GM21528 (cell line): ENCODE results near the gene PKHD1.
"Not testable (repeated sequence)": the region's sequence is repeated elsewhere in the genome, so short reads cannot be mapped to it uniquely, and the experiment has no call there.

Experiments used
- ATAC-seq: cut with Tn5 transposase; IDR thresholded peaks from one replicate; pipeline ENCODE4 v1.9.1; 2021; ENCODE audit warnings: mild to moderate bottlenecking, moderate library complexity; ENCODE audit not compliant: unreplicated experiment, low FRiP score

Gene PKHD1

DNA sequence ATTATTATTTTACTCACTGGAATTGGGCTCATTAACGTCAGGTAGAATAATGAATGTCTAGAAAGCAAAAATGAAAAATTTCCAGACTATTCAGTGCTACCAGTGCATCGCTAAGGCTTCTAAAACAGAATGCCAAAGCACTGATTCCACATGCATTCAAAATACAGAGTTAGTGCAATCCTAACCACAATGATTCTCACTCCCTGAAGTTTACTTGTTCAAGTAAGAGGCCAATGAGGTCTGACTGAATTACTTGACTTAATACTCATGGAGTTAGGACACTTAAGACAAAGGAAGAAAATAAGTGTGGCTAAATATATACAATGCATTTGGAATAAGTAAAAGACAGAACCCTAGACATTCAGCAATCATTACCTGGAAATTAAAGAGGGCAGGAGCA lies 220.5 kb downstream of the PKHD1 start:
- ATAC-seq = no peak

GRCh38 chr6:51865996-51866395 lies 221.4 kb downstream of the PKHD1 start:
- ATAC-seq = no peak

DNA sequence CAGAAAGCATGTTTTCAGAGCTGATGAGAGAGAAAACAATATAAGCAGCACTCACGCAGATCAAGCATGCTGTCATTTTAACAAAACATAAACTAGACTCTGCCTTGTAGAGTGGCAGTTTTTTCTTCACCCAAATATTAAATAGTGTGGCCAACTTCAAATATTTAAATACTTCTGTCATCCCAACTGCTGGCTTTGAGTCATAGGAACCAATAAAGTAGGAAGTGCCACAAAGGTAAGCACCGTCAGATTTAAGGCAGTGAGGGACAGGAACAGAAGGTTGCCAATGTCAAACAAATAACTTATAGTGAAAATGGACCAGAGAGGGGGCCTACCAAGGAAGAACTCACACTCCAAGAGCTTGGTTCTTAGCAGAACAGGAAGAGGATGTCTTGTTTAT lies 222.2 kb downstream of the PKHD1 start:
- no peak for ATAC-seq

DNA sequence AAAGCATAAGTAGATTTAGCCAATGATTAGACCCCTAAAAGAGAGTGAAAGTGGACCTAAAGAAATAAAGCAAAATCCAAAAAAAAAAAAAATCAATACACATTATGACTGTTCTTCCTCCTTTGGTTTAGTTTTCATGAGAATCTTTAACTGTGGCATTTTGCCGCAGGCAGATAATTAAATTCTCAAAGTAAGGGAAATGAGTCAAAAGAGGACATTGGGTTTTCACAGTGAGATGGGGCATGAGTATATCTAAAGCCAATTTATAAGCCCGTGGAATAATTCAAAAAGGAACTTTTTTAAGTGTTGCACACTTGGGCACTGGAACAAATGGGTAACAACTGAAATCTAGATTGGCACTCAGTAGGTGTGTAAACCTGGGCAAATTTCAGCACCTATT lies 230.3 kb downstream of the PKHD1 start:
- no peak for ATAC-seq

GRCh38 chr6:51856508-51856907 lies 230.9 kb downstream of the PKHD1 start:
- ATAC-seq = no peak

GRCh38 chr6:51855310-51856082 lies 231.9 kb downstream of the PKHD1 start:
- ATAC-seq = no peak

- no peak for ATAC-seq
Observed at GRCh38 chr6:51854876-51855275, 232.5 kb downstream of the PKHD1 start.

- no peak for ATAC-seq
Observed at GRCh38 chr6:51854347-51854746, 233.1 kb downstream of the PKHD1 start.

GRCh38 chr6:51853109-51853508 lies 234.3 kb downstream of the PKHD1 start:
- not testable (repeated sequence) for ATAC-seq

DNA sequence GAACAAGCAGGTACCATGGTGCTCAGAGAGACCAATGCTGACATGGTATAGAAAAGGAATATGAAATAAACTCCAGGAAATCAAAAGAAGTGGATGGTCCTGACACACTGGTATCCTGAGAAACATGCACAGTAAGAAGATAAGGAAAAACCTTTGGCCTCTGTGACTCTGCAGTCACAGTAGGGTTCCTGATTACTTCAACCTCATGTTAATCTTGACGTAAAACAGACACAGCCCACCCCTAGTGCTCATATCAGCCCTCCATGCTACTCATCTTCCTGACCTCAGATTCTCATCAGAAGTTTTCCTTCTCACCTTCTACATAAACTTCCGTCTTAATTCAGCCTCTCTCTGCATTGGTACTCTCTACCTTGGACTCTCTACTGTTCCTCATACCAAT lies 240.9 kb downstream of the PKHD1 start:
- ATAC-seq = no peak

GRCh38 chr6:51844336-51844735 lies 243.1 kb downstream of the PKHD1 start:
- ATAC-seq = no peak

- no peak for ATAC-seq
Observed at GRCh38 chr6:51843456-51844056, 243.9 kb downstream of the PKHD1 start.

GRCh38 chr6:51842804-51843378 lies 244.5 kb downstream of the PKHD1 start:
- no peak for ATAC-seq

DNA sequence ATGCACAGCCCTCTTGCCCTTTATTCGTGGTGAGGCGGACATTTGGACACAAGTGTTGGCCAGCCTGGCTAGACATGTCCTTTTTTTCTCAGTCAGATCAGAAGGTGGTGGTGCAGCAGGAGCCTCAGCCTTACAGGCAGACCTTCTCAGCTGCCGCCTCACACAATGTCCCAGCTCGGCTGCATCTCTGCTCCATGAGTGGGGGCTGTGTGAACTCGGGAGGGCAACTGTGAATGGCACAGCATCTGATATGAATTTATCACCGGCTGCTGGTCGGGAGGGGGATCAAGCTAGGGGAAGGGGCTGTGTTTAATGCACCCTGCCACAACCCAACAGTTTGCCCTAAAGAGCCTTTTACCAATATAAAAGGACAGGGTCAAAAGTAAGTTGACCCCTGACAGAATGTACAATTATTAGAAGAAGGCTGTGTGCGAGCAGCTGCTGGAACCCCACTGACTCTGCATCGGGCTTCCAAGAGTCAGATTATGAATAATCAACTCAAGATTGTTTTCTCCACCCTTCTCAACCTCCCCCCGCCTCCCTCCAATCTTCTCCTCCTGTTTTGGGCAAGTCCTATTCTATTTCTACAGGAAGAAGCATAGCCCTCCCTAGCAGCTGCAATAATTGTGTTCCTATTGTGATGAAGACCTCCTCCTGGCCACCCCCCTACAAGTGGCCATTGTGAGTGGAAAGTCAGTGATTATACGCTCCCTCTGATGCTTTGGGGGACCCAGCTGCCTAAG lies 245.2 kb downstream of the PKHD1 start:
- ATAC-seq = no peak

DNA sequence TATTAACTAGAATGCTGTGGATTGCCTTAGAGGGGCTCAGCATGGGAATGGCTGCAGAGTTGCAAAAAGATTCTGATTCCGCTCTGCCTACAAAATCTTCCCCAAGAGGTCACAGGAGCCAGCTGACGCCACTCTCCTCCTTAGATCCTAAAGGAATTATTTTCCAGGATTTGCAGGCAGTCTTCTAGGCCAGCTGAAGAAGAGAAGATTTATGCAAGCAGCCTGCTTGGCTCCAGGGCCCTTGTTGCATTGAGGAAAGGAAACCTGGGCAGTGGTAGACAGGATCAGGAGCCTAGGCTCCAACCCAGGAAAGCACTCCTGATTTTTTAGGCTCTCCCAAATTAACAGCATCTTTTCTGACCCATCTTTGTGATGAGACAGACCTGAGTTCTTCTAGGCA lies 245.8 kb downstream of the PKHD1 start:
- no peak for ATAC-seq

GRCh38 chr6:51839726-51840374 lies 247.6 kb downstream of the PKHD1 start:
- ATAC-seq = no peak

GRCh38 chr6:51830666-51831065 lies 256.7 kb downstream of the PKHD1 start:
- ATAC-seq = no peak

DNA sequence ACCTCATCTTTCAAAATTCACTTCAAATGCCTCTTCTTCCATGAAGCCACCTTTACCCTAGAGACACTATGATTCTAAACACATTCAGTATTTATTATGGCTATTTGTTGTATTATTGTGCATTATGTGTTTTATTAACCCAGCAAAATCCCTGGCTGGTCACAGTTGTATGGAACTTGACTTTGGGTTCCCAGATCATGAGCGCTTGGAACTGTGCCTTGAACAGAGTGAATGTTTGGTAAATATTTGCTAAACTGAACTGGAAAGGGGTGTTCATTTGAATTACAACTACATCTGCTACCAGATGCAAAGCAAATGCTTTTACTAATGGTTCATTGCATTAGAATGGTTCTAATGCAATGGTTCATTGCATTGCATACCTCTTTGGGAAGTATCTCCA lies 259.8 kb downstream of the PKHD1 start:
- no peak for ATAC-seq

GRCh38 chr6:51824940-51825339 lies 262.5 kb downstream of the PKHD1 start:
- no peak for ATAC-seq

DNA sequence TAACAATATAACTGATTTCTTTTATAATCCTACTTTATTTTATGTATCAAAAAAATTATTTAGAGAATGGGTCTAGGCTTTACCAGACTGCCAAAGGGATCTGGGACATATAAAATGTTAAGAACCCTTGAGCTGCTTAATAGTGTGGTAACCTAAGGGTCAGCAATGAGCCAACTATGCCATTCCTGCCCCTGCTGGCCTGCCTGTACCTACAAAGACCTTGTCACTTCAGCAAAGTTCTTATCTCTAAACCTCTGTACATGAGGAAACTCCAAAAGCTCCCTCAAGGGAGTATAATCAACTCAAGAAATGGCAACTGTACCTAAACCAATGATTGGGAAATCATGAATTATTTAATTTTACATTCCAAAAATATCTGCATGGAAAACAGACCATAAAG lies 266.9 kb downstream of the PKHD1 start:
- ATAC-seq = no peak

DNA sequence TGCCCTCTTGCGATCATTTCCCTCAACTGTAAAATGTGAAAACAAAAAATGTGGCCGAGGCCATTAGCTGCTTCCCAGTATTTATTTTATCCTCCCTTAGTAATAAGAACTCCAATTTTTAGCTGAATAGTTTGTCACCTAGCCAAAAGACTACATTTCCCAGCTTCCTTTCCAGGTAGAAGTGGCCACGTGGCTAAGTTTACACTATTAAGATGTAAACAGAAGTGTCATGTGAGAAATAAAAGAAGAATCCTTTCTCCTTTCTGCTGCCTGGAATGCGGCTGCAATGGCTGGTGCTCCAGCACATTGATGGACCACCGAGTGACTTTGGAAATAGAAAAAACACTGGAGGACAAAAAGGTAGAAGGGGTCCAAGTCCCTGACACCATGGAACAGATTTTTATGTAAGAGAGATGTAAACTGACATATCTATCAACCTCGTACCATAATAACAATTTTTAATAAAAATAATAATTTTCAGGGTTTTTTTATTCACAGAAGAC lies 268.8 kb downstream of the PKHD1 start:
- ATAC-seq = no peak
